B cell (primary cell): ENCODE data around the gene MAD1L1. TPM values are rescaled to one million over a fixed set of nuclear protein-coding genes. Genes with fewer than 3 reads are reported as not detected.

Experiments
- ATAC-seq: fragments of 200-7000 bp; cut with Tn5 transposase; one replicate; pipeline ENCODE4 v1.10.0; 2021; ENCODE audit warnings: low read depth, mild to moderate bottlenecking, moderate number of reproducible peaks, moderate library complexity
- CTCF ChIA-PET: fragments of 350-600 bp; sonication (Branson Sonifier 250); formaldehyde crosslinking; loops from one replicate; lab custom pipeline; 2021; ENCODE audit warnings: antibody characterized with exemption, inconsistent platforms; lab: Charles Lee
- POLR2A ChIA-PET: fragments of 350-600 bp; sonication (Branson Sonifier 250); formaldehyde crosslinking; loops from one replicate; lab custom pipeline; 2021; ENCODE audit warnings: antibody characterized with exemption; lab: Charles Lee
- DNase-seq: peaks from one replicate; pipeline ENCODE4 v3.0.0; 2013
- H2AFZ ChIP-seq: 2 replicates; pipeline ENCODE4 v1.6.1; 2012; ENCODE audit warnings: mild to moderate bottlenecking, low read depth, low read length; ENCODE audit not compliant: insufficient read depth, poor library complexity, severe bottlenecking
- H3K27ac ChIP-seq, 2 donors: 1 replicate in 1 of 2; 2 replicates in 1 of 2; pipeline ENCODE4 v1.5.1; 2012 to 2013; ENCODE audit warnings: low read length in 2 of 2, mild to moderate bottlenecking in 2 of 2, moderate library complexity in 1 of 2
- H3K27me3 ChIP-seq, 4 experiments: fragments of 200-600 bp in 1 of 4; sonication (generic) in 1 of 4; replicated peaks in 1 of 4; 1 replicate in 2 of 4; 2 replicates in 2 of 4; pipeline versions ENCODE4 v1.6.1 to v1.7.0; 2013 to 2016; ENCODE audit warnings: low read length in 3 of 4, mild to moderate bottlenecking in 2 of 4, mixed read lengths in 1 of 4, moderate library complexity in 1 of 4; ENCODE audit not compliant: insufficient read depth in 4 of 4, control insufficient read depth in 3 of 4; ENCODE audit errors: control extremely low read depth in 1 of 4
- H3K36me3 ChIP-seq, 2 experiments: replicated peaks in 1 of 2; 1 replicate in 1 of 2; 2 replicates in 1 of 2; pipeline versions ENCODE4 v1.6.1 to v1.7.1; 2013; ENCODE audit warnings: low read length in 1 of 2; ENCODE audit not compliant: insufficient read depth in 2 of 2, control insufficient read depth in 1 of 2; ENCODE audit errors: control extremely low read depth in 1 of 2, extremely low read depth in 1 of 2
- H3K4me1 ChIP-seq, 2 donors: fragments of 200-600 bp in 1 of 2; sonication (generic) in 1 of 2; 1 replicate in 1 of 2; 2 replicates in 1 of 2; pipeline versions ENCODE4 v1.5.1 to v1.6.1; 2013 to 2017; ENCODE audit warnings: low read length in 2 of 2; ENCODE audit not compliant: control insufficient read depth in 2 of 2, insufficient read depth in 2 of 2
- H3K4me2 ChIP-seq: replicated peaks from 2 replicates; pipeline ENCODE3; 2012; ENCODE audit warnings: mild to moderate bottlenecking, low read depth, low read length; ENCODE audit not compliant: poor library complexity, severe bottlenecking
- H3K4me3 ChIP-seq, 5 experiments: fragments of 200-600 bp in 1 of 5; sonication (generic) in 1 of 5; 1 replicate in 3 of 5; 2 replicates in 2 of 5; pipeline versions ENCODE4 v1.5.1 to v1.7.0; 2011 to 2016; ENCODE audit warnings: low read length in 4 of 5, mild to moderate bottlenecking in 4 of 5, low read depth in 2 of 5, control low read depth in 1 of 5, moderate library complexity in 1 of 5; ENCODE audit not compliant: insufficient read depth in 1 of 5; ENCODE audit errors: control extremely low read depth in 1 of 5, extremely low read depth in 1 of 5
- H3K79me2 ChIP-seq: fragments of 200-600 bp; sonication (generic); one replicate; pipeline ENCODE4 v1.6.0; 2016; ENCODE audit warnings: low read length; ENCODE audit not compliant: control insufficient read depth, insufficient read depth
- H3K9ac ChIP-seq: fragments of 200-600 bp; sonication (generic); 2 replicates; pipeline ENCODE4 v1.6.1; 2017; ENCODE audit warnings: mild to moderate bottlenecking, low read length, moderate library complexity
- H3K9me3 ChIP-seq, 3 donors: one replicate each; pipeline versions ENCODE4 v1.6.1 to v1.7.1; 2013; ENCODE audit warnings: low read length in 2 of 3; ENCODE audit not compliant: control insufficient read depth in 2 of 3, insufficient read depth in 1 of 3; ENCODE audit errors: control extremely low read depth in 1 of 3
- H4K20me1 ChIP-seq: 2 replicates; pipeline ENCODE4 v1.6.0; 2012; ENCODE audit warnings: mild to moderate bottlenecking, low read length; ENCODE audit not compliant: insufficient read depth, control insufficient read depth, poor library complexity, severe bottlenecking
- H3K27ac Mint-ChIP-seq: one replicate; pipeline ENCODE4 v1.8.0; 2021; ENCODE audit warnings: mixed read lengths
- H3K27me3 Mint-ChIP-seq: one replicate; pipeline ENCODE4 v1.8.0; 2021; ENCODE audit warnings: mixed read lengths
- H3K4me1 Mint-ChIP-seq: one replicate; pipeline ENCODE4 v1.8.0; 2021; ENCODE audit warnings: mixed read lengths
- H3K4me3 Mint-ChIP-seq: one replicate; pipeline ENCODE4 v1.8.0; 2021; ENCODE audit warnings: mixed read lengths
- H3K9me3 Mint-ChIP-seq: one replicate; pipeline ENCODE4 v1.8.0; 2022; ENCODE audit warnings: mixed read lengths; ENCODE audit not compliant: insufficient read depth
- EZH2 ChIP-seq: IDR thresholded peaks from 2 replicates; pipeline ENCODE4 v1.6.1; 2012; ENCODE audit warnings: borderline replicate concordance, low read depth, mild to moderate bottlenecking, moderate library complexity, low read length; ENCODE audit not compliant: insufficient read depth, poor library complexity, severe bottlenecking
- WGBS: methylation state at CpG from one replicate; pipeline ENCODE4 v1.1.5; 2013; ENCODE audit warnings: missing lambda C conversion rate; ENCODE audit not compliant: insufficient coverage; 5-methylcytosine and 5-hydroxymethylcytosine counted together
- intact Hi-C: fragments of 100-400 bp; cut with micrococcal nuclease; formaldehyde crosslinking; loops from one replicate; pipeline ENCODE4 v1.10.0; 2022
- polyA plus RNA-seq: library from polyadenylated mRNA; depleted of rRNA; stranded (reverse); fragments of >200 nt; gene quantifications from 2 replicates; pipeline ENCODE4 v1.2.3, GENCODE V29; 2012
- total RNA-seq, 2 donors: library from RNA; stranded (reverse); fragments of 120-200 nt in 1 of 2; gene quantifications; 1 replicate in 1 of 2; 2 replicates in 1 of 2; pipeline versions ENCODE4 v1.2.3 to v1.2.4, GENCODE V29; 2013 to 2022
- TF ChIP-seq, protein P1 (sequence below): fragments of 200-600 bp; IDR thresholded peaks from one replicate; pipeline ENCODE4 v1.8.0; 2022; ENCODE audit warnings: antibody characterized with exemption, mild to moderate bottlenecking

MAD1L1 gene
- total and polyA plus RNA-seq, 2 donors (not counting 1 experiment from before 2014, with no cell fraction given), result 86.7 to 110 TPM

DNA sequence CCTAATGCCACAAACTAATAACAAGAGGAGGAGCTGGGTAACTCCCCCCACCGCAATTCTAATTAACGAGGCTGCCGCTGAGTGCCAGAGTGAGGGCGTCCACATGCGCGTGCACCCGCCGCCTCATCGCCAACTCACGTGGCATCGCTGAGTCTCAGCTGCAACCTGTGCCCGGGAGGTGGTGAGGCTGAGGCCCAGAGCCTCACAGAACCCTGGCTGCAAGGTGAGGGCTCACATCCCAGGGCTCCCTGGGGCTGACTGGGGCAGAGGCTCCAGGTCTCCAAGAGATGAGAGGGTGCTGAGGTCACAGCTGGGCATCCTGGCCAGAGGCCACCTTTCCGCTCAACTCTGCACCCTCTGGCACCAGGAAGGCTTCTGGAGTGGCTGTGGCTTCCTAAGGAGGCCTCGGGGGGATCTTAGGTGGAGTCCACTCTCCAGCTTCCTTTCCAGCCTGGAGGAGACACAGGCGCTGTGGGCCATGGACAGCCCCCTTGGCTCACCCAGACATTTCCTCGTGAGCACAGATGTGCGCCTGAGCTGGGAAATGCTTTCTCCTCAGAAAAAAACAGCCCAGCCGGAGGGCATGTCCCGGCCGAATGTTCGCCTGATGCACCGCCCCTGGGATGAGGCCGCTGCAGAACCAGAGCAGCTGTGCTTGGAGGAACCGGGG, 242.6 kb downstream of the MAD1L1 start:
- ChIA-PET POLR2A (interaction anchor here (0.5 kb wide), 1 partner anchor 11 kb away, joined by 3 read pairs; no protein-coding TSS in a partner anchor), CTCF (interaction anchor here (0.6 kb wide), 1 partner anchor 326 kb away, joined by 3 read pairs; no protein-coding TSS in a partner anchor)
- no peaks in the 10 kb centered on the region for H3K27me3 Mint-ChIP-seq
- WGBS, result 99% methylated on average over 24 of the region's 24 CpGs
- no peak overlapping the region for H3K27ac Mint-ChIP-seq
- H3K9me3 ChIP-seq, result no peaks in the 10 kb centered on the region
- peaks cover 0 to 2% of the 10 kb centered on the region in 2 experiments for H3K36me3 ChIP-seq
- ATAC-seq (no peak), DNase-seq (no peak)
- no peak overlapping the region for H3K4me2 ChIP-seq
- H3K4me3 Mint-ChIP-seq, result no peak overlapping the region
- H2AFZ ChIP-seq, result no peak overlapping the region
- peaks cover 8% of the 10 kb centered on the region for H4K20me1 ChIP-seq
- peaks cover 5% of the 10 kb centered on the region for H3K4me1 Mint-ChIP-seq
- intact Hi-C loops, result no loop called here
- no peak overlapping the region for H3K4me3 ChIP-seq
- no peak for TF ChIP-seq EZH2
- TF ChIP-seq, protein P1, sequence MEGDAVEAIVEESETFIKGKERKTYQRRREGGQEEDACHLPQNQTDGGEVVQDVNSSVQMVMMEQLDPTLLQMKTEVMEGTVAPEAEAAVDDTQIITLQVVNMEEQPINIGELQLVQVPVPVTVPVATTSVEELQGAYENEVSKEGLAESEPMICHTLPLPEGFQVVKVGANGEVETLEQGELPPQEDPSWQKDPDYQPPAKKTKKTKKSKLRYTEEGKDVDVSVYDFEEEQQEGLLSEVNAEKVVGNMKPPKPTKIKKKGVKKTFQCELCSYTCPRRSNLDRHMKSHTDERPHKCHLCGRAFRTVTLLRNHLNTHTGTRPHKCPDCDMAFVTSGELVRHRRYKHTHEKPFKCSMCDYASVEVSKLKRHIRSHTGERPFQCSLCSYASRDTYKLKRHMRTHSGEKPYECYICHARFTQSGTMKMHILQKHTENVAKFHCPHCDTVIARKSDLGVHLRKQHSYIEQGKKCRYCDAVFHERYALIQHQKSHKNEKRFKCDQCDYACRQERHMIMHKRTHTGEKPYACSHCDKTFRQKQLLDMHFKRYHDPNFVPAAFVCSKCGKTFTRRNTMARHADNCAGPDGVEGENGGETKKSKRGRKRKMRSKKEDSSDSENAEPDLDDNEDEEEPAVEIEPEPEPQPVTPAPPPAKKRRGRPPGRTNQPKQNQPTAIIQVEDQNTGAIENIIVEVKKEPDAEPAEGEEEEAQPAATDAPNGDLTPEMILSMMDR, result no peak
- no peaks in the 10 kb centered on the region for H3K9me3 Mint-ChIP-seq
- peaks cover 8% of the 10 kb centered on the region for H3K79me2 ChIP-seq
- H3K9ac ChIP-seq, result no peak overlapping the region
- no peaks in the 10 kb centered on the region for H3K27me3 ChIP-seq
- H3K4me1 ChIP-seq, result no peaks in the 10 kb centered on the region
- H3K27ac ChIP-seq, result no peak overlapping the region

DNA sequence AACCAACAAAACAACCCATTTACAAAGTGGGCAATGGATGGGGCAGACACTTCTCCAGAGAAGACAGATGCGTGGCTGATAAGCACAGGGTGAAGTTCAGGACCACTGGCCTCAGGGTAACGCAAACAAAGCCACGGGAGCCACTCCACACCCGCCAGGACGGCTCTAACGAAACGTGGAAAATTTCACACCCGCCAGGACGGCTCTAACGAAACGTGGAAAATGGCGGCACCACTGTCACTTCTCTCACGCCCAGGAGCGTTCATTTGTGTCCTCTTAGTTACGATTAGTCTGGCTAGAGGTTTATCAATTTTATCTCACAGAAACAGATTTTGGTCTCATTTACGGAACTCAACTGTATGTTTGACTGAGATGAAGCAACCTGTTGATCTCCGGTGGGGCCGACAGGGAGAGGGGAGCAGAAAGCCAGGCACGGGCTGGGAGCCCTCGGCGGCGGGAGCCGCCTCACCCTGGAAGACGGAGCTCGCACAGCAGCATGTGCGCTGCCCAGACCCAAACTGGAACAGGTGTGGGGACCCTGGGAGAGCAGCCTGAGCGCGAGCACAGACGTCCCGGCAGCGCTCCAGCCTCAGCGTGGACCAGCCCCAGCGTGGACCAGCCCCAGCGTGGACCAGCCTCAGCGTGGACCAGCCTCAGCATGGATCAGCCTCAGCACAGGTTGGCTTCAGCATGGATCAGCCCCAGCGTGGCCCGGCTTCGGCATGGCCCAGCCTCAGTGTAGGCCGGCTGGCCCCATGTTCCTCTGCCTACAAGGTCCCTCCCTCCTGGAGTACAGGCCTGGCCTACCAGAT, 243.5 kb downstream of the MAD1L1 start:
- no peak overlapping the region for H3K4me3 Mint-ChIP-seq
- no peaks in the 10 kb centered on the region for H3K4me1 ChIP-seq
- H3K79me2 ChIP-seq, result peaks cover 8% of the 10 kb centered on the region
- intact Hi-C loops, result no loop called here
- no peaks in the 10 kb centered on the region for H3K27me3 ChIP-seq
- DNase-seq, result no peak
- H2AFZ ChIP-seq, result no peak overlapping the region
- H3K36me3 ChIP-seq, result peaks cover 0 to 2% of the 10 kb centered on the region in 2 experiments
- H4K20me1 ChIP-seq, result peaks cover 8% of the 10 kb centered on the region
- H3K9me3 Mint-ChIP-seq, result no peaks in the 10 kb centered on the region
- CTCF ChIA-PET, result no interaction called here
- no peak overlapping the region for H3K9ac ChIP-seq
- H3K27ac Mint-ChIP-seq, result no peak overlapping the region
- H3K27me3 Mint-ChIP-seq, result no peaks in the 10 kb centered on the region
- POLR2A ChIA-PET, result no interaction called here
- no peak overlapping the region for H3K4me3 ChIP-seq
- H3K27ac ChIP-seq, result no peak overlapping the region
- TF ChIP-seq EZH2, result no peak
- TF ChIP-seq, protein P1, result no peak
- no peak for ATAC-seq
- no peaks in the 10 kb centered on the region for H3K9me3 ChIP-seq
- WGBS, result 98% methylated on average over 32 of the region's 39 CpGs
- no peak overlapping the region for H3K4me2 ChIP-seq
- peaks cover 5% of the 10 kb centered on the region for H3K4me1 Mint-ChIP-seq
